HepG2 (cell line): ENCODE measurements around the gene TBX5. TPM values are rescaled to one million over a fixed set of nuclear protein-coding genes. Genes with fewer than 3 reads are reported as not detected.

Source experiments
- ATAC-seq: fragments of 200-7000 bp; cut with Tn5 transposase; 3 replicates; pipeline ENCODE4 v1.9.1; 2020; ENCODE audit warnings: mild to moderate bottlenecking, moderate library complexity
- BruUV-seq: library from RNA; stranded (reverse); fragments of 400-500 nt; replicated peaks from 2 replicates; lab custom pipeline; 2021; lab: Mats Ljungman, UMichigan
- CTCF ChIA-PET: fragments of 300-600 bp; formaldehyde crosslinking; extraction: SDS; loops from one replicate; lab custom pipeline; 2021; ENCODE audit warnings: low total read pairs, inconsistent platforms, low intra/inter-chr PET ratio; lab: Yijun Ruan, JAX
- POLR2A ChIA-PET: fragments of 350-600 bp; sonication (Branson Sonifier 250); formaldehyde crosslinking; loops from one replicate; lab custom pipeline; 2020; ENCODE audit warnings: antibody characterized with exemption, inconsistent platforms; lab: Yijun Ruan, JAX
- DNase-seq: peaks from one replicate; pipeline ENCODE4 v3.0.0-alpha.2; 2015; ENCODE audit warnings: low spot score
- FAIRE-seq: peaks from 3 replicates; lab custom pipeline; 2011; peaks lifted over from hg19 to GRCh38; lab: Jason Lieb, UNC
- H2AFZ ChIP-seq: one replicate; pipeline ENCODE4 v1.6.1; 2011; ENCODE audit warnings: low read length, inconsistent platforms
- H3K27ac ChIP-seq: fragments of 300-600 bp; 3 replicates; pipeline ENCODE4 v1.8.0; 2011; ENCODE audit warnings: mixed run types, mild to moderate bottlenecking, mixed read lengths, low read length, inconsistent platforms; ENCODE audit not compliant: insufficient read depth; ENCODE audit errors: extremely low read length
- H3K27me3 ChIP-seq, 2 experiments: fragments of 200-600 bp in 1 of 2; 2 replicates in 1 of 2; 3 replicates in 1 of 2; pipeline versions ENCODE4 v1.6.0 to v1.8.0; 2011; ENCODE audit warnings: low read length in 2 of 2, mild to moderate bottlenecking in 2 of 2, moderate library complexity in 2 of 2, inconsistent platforms in 1 of 2; ENCODE audit not compliant: insufficient read depth in 2 of 2, control insufficient read depth in 1 of 2
- H3K36me3 ChIP-seq, 2 experiments: fragments of 200-600 bp in 1 of 2; replicated peaks in 1 of 2; 2 replicates in 1 of 2; 3 replicates in 1 of 2; pipeline versions ENCODE4 v1.5.1 to v1.8.0; 2011; ENCODE audit warnings: low read length in 2 of 2, inconsistent platforms in 1 of 2; ENCODE audit not compliant: insufficient read depth in 2 of 2, control insufficient read depth in 1 of 2
- H3K4me1 ChIP-seq: 2 replicates; pipeline ENCODE4 v1.5.1; 2012; ENCODE audit warnings: low read length, inconsistent platforms; ENCODE audit not compliant: insufficient read depth
- H3K4me2 ChIP-seq: 2 replicates; pipeline ENCODE4 v1.6.0; 2011; ENCODE audit warnings: low read depth, low read length, inconsistent platforms
- H3K4me3 ChIP-seq, 3 experiments: fragments of 200-600 bp in 1 of 3; sonication (generic), shearing (Covaris generic) in 1 of 3; replicated peaks in 1 of 3; 2 replicates each; pipeline ENCODE4 v1.5.1; 2011 to 2016; ENCODE audit warnings: low read length in 3 of 3, inconsistent platforms in 2 of 3, low read depth in 2 of 3, mild to moderate bottlenecking in 2 of 3, control low read depth in 1 of 3, mixed read lengths in 1 of 3; ENCODE audit not compliant: insufficient read depth in 1 of 3
- H3K79me2 ChIP-seq: one replicate; pipeline ENCODE4 v1.6.1; 2011; ENCODE audit warnings: low read length, inconsistent platforms; ENCODE audit not compliant: insufficient read depth
- H3K9ac ChIP-seq: 2 replicates; pipeline ENCODE4 v1.6.0; 2011; ENCODE audit warnings: mild to moderate bottlenecking, low read depth, low read length, inconsistent platforms; ENCODE audit not compliant: insufficient read depth
- H3K9me3 ChIP-seq: 2 replicates; pipeline ENCODE4 v1.5.1; 2012; ENCODE audit warnings: mild to moderate bottlenecking, low read length
- H4K20me1 ChIP-seq: 2 replicates; pipeline ENCODE4 v1.6.0; 2011; ENCODE audit warnings: inconsistent platforms, mild to moderate bottlenecking, low read length, moderate library complexity; ENCODE audit not compliant: insufficient read depth
- CHCHD3 ChIP-seq: sonication (generic); formaldehyde crosslinking; IDR thresholded peaks from 2 replicates; pipeline ENCODE4 v1.8.0; 2022; ENCODE audit warnings: mild to moderate bottlenecking, missing genetic modification reagents, moderate library complexity
- CSRNP2 ChIP-seq: sonication (generic); formaldehyde crosslinking; conservative IDR thresholded peaks from 2 replicates; pipeline ENCODE4 v1.8.0; 2022; ENCODE audit warnings: low read depth, missing genetic modification reagents
- FOXP4 ChIP-seq: sonication (generic); formaldehyde crosslinking; IDR thresholded peaks from 2 replicates; pipeline ENCODE4 v1.4.0; 2020; ENCODE audit warnings: missing genetic modification reagents
- GLMP ChIP-seq: sonication (generic); formaldehyde crosslinking; IDR thresholded peaks from 2 replicates; pipeline ENCODE4 v1.9.0; 2021; ENCODE audit warnings: missing genetic modification reagents, mild to moderate bottlenecking, borderline replicate concordance
- GPBP1L1 ChIP-seq: sonication (generic); formaldehyde crosslinking; IDR thresholded peaks from 2 replicates; pipeline ENCODE4 v1.5.0; 2020; ENCODE audit warnings: mild to moderate bottlenecking, missing genetic modification reagents
- KLF6 ChIP-seq: IDR thresholded peaks from 2 replicates; pipeline ENCODE4 v1.8.0; 2016; ENCODE audit warnings: missing biosample characterization, missing genetic modification reagents
- NFE2L2 ChIP-seq: fragments of 150-350 bp; IDR thresholded peaks from 2 replicates; pipeline ENCODE4 v1.6.1; 2014; ENCODE audit warnings: low read length
- NFYC ChIP-seq: IDR thresholded peaks from 2 replicates; pipeline ENCODE4 v1.6.1; 2016; ENCODE audit warnings: missing genetic modification reagents, missing compliant biosample characterization
- NONO ChIP-seq, 2 experiments: fragments of 450-650 bp in 1 of 2; sonication (generic) in 1 of 2; formaldehyde crosslinking in 1 of 2; IDR thresholded peaks in 1 of 2; conservative IDR thresholded peaks in 1 of 2; 2 replicates each; pipeline versions ENCODE4 v1.6.1 to v1.8.0; 2017 to 2022; ENCODE audit warnings: mild to moderate bottlenecking in 1 of 2, missing genetic modification reagents in 1 of 2, moderate library complexity in 1 of 2
- SOX5 ChIP-seq: IDR thresholded peaks from 2 replicates; pipeline ENCODE4 v1.6.1; 2016; ENCODE audit warnings: borderline replicate concordance
- YEATS4 ChIP-seq: sonication (generic); formaldehyde crosslinking; IDR thresholded peaks from 2 replicates; pipeline ENCODE4 v1.4.0; 2020; ENCODE audit warnings: missing genetic modification reagents, borderline replicate concordance
- ZNF234 ChIP-seq: sonication (generic); formaldehyde crosslinking; conservative IDR thresholded peaks from 2 replicates; pipeline ENCODE4 v1.5.1; 2020; ENCODE audit warnings: mild to moderate bottlenecking, missing genetic modification reagents
- ZNF317 ChIP-seq: sonication (generic); formaldehyde crosslinking; IDR thresholded peaks from 2 replicates; pipeline ENCODE4 v1.5.0; 2020; ENCODE audit warnings: mild to moderate bottlenecking, missing genetic modification reagents
- ZNF331 ChIP-seq: sonication (generic); formaldehyde crosslinking; IDR thresholded peaks from 2 replicates; pipeline ENCODE4 v1.4.0; 2020; ENCODE audit warnings: missing genetic modification reagents
- ZNF564 ChIP-seq: sonication (generic); formaldehyde crosslinking; IDR thresholded peaks from 2 replicates; pipeline ENCODE4 v1.8.1; 2023; ENCODE audit warnings: mild to moderate bottlenecking, missing genetic modification reagents
- ZNF629 ChIP-seq: sonication (generic); formaldehyde crosslinking; conservative IDR thresholded peaks from 2 replicates; pipeline ENCODE4 v1.5.0; 2020; ENCODE audit warnings: missing genetic modification reagents
- ZSCAN25 ChIP-seq: sonication (generic); formaldehyde crosslinking; IDR thresholded peaks from 2 replicates; pipeline ENCODE4 v1.8.0; 2022; ENCODE audit warnings: mild to moderate bottlenecking, missing genetic modification reagents
- WGBS: methylation state at CpG from one replicate; pipeline ENCODE4 v1.1.6; 2017; ENCODE audit warnings: low lambda C conversion rate; 5-methylcytosine and 5-hydroxymethylcytosine counted together
- in situ Hi-C: cut with HindIII; loops from 2 replicates; pipeline ENCODE4 v1.10.0; 2017; ENCODE audit warnings: low pct_unique_long_range_greater_than_20kb; ENCODE audit not compliant: extremely low pct_ligation_motif_present
- intact Hi-C: fragments of 100-400 bp; cut with micrococcal nuclease; formaldehyde crosslinking; loops from one replicate; pipeline ENCODE4 v1.10.0; 2022; ENCODE audit not compliant: unreplicated experiment
- polyA plus RNA-seq, 8 experiments: library from polyadenylated mRNA; depleted of rRNA in 3 of 8; stranded (reverse) in 7 of 8; unstranded in 1 of 8; fragments of >200 nt; fragmentation: Illumina TruSeq in 4 of 8; extraction: Trizol in 4 of 8; gene quantifications; 2 replicates each; pipeline versions ENCODE4 v1.2.1 to v1.2.3, GENCODE V29; 2011 to 2016; ENCODE audit warnings: low read depth in 4 of 8, missing spikeins in 1 of 8, mixed read lengths in 1 of 8; ENCODE audit not compliant: insufficient read depth in 1 of 8
- total RNA-seq, 5 experiments: library from RNA; depleted of rRNA; stranded (reverse); fragments of >200 nt; fragmentation: Illumina TruSeq; extraction: Trizol; gene quantifications; 2 replicates each; pipeline ENCODE4 v1.2.3, GENCODE V29; 2016; ENCODE audit warnings: low read depth in 1 of 5

The TBX5 gene
- total and polyA plus RNA-seq, 2 of the 13 experiments (the other 11 are each of a cell fraction or from before 2014, with no cell fraction given) = not detected

- Histone ChIP-seq H3K9me3 (no peaks in the 10 kb centered on the region), H3K9ac (no peak overlapping the region), H3K27me3 (peaks cover 3 to 10% of the 10 kb centered on the region in 2 experiments; a peak in 3 of 5 replicates), H4K20me1 (no peaks in the 10 kb centered on the region), H3K4me2 (no peak overlapping the region), H3K4me1 (no peaks in the 10 kb centered on the region), H2AFZ (no peak overlapping the region), H3K36me3 (no peaks in the 10 kb centered on the region), H3K79me2 (no peaks in the 10 kb centered on the region), H3K4me3 (no peak overlapping the region), H3K27ac (no peak overlapping the region)
- CTCF ChIA-PET = no interaction called here
- TF ChIP-seq GLMP (CRISPR knock-in tag) (no peak), ZSCAN25 (CRISPR knock-in tag) (no peak), ZNF234 (no peak), YEATS4 (CRISPR knock-in tag) (no peak), FOXP4 (CRISPR knock-in tag) (no peak), ZNF331 (CRISPR knock-in tag) (no peak), NFE2L2 (no peak), KLF6 (CRISPR knock-in tag) (no peak), GPBP1L1 (CRISPR knock-in tag) (no peak), CSRNP2 (CRISPR knock-in tag) (no peak), ZNF564 (CRISPR knock-in tag) (no peak), NFYC (no peak), ZNF629 (CRISPR knock-in tag) (no peak), SOX5 (no peak), CHCHD3 (CRISPR knock-in tag) (no peak), NONO (IDR thresholded peaks at IDR 0.05) (no peak), NONO (CRISPR knock-in tag; conservative IDR thresholded peaks at IDR 0.05) (no peak), ZNF317 (CRISPR knock-in tag) (no peak)
- intact Hi-C loops (no loop called here), in situ Hi-C loops (no loop called here)
- no peak for ATAC-seq
- POLR2A ChIA-PET = no interaction called here
- no peak for DNase-seq
- BruUV-seq = no TSS peak
- 47% methylated on average over 9 of the region's 9 CpGs for WGBS
- FAIRE-seq = no peak
These were observed 85.8 kb downstream of the TBX5 start for GRCh38 chr12:114320101-114320500.
